GM18868 (cell line): ENCODE measurements around the gene RAB11FIP3.
"Not testable (repeated sequence)": the region's sequence is repeated elsewhere in the genome, so short reads cannot be mapped to it uniquely, and the experiment has no call there.

Experiments
- ATAC-seq: cut with Tn5 transposase; IDR thresholded peaks from one replicate; pipeline ENCODE4 v1.9.1; 2021; ENCODE audit warnings: mild to moderate bottlenecking, moderate library complexity; ENCODE audit not compliant: unreplicated experiment

Gene RAB11FIP3

DNA sequence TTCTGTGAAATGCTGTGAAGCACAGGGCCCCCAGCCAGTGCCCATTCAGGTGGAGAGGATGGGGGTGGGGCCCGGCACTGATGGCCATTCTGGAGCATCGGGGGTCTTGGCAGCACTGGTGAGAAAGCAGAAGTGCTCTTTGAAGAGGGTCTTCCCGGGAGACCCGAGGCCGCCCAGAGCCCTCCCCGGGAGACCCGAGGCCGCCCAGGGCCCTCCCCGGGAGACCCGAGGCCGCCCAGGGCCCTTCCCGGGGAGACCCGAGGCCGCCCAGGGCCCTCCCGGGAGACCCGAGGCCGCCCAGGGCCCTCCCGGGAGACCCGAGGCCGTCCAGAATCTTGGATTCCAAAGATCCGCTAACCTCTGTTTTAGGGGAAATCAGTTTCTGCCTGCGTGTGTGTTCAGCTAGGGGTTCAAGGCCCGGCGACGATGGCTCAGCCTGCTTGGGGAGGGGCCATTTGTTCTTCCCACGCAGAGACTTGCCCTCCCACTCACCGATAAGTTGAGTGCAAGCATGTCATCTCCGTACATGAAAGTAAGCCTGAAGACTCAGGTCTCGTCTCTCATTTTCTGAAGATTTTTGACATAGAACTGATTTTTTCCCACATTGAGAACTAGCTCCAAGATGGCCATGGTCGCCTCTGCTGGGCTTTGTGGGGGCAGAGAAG, 66.9 kb downstream of the RAB11FIP3 start:
- no peak for ATAC-seq

DNA sequence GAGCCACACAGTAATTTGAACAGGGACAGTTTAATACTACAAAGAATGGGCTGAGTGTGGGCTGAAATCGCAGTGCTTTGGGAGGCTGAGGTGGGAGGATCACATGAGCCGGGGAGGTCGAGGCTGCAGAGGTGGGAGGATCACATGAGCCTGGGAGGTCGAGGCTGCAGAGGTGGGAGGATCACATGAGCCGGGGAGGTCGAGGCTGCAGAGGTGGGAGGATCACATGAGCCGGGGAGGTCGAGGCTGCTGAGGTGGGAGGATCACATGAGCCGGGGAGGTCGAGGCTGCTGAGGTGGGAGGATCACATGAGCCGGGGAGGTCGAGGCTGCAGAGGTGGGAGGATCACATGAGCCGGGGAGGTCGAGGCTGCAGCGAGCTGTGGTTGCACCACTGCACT, 69.2 kb downstream of the RAB11FIP3 start:
- not testable (repeated sequence) for ATAC-seq

DNA sequence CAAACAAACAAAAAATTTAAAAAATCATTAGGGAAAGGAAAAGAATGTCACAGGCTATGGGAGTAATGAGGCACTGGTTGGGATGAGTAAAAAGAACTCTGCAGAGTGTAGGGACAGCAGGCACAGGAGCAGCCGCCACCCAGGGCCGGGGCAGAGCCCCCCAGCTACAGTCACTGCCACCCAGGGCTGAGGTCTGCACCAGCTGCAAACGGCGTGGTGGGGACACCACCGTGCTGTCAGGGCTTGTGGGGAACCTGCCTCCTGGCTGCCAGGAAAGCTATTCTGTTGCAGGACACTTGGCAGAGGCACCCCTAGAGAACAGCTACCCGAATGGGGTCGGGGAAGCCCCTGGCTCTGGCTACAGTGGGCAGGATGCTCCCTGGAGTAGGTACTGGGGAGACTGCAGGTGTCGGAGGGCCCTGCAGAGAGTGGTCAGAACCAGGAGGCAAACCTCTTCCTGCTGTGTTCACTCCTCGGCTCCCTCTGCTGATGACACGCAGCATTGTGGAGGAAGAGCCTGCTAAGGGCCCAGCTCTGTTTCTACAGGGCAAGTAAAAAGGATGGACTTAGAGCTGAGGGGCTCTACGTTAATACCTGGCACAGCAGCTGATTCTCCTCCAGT, 69.8 kb downstream of the RAB11FIP3 start:
- ATAC-seq = no peak

DNA sequence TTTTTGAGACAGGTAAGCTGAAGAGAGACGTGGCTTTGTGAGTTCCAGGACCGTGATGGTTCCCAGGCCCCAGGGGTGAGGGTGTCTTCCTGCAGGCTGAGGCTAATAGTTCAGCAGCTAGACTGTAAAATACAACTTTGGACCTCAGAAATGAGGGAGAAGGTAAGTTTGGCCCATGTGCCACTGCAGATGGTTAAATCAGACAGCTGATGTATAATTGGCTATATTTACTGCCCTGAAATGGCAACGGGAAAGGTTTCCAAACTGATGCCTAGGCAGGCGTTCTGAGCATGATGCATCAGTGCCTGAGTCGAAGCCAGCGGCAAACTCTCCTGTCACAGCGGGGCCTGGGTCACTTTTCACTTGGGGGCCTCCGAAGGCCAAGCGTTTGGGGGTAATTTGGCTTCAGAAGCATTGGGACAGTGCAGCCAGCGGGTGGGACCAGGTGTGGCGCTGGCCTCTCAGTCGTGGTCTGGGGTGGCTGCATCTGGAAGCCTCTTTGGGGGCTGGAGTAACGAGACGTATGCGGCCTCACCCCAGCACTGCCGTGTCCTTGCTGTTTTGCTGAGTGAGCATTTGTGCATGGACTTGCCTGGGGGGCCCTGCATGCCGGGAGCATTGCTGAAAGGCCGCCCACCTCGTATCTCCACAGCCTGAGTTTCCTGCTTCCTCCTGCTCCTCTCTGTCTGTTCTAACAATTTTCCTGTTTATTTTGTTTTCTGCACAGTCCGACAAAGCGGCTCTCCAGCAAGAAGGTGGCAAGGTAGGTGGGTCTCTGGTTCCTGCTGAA, 70.8 kb downstream of the RAB11FIP3 start:
- no peak for ATAC-seq

DNA sequence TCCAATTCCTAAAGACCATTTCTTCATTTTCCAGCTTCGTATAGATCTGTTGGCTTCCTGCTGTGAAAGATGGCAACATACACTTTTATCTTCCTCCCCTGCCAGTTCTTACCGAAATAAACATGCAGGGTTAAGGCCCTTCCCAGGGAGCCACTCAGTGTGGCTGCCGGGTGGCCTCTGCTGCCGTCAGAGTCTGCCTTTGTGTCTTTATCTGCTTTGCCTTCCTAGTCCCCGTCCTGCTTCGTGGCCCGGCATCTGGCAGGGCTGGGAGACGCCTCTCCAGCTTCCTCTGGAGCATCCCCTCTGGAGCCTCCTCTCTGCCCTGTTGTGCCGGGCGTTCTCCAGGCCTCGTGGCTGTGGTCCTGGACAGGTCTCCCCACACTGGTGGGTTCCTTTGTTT, 71.8 kb downstream of the RAB11FIP3 start:
- no peak for ATAC-seq

DNA sequence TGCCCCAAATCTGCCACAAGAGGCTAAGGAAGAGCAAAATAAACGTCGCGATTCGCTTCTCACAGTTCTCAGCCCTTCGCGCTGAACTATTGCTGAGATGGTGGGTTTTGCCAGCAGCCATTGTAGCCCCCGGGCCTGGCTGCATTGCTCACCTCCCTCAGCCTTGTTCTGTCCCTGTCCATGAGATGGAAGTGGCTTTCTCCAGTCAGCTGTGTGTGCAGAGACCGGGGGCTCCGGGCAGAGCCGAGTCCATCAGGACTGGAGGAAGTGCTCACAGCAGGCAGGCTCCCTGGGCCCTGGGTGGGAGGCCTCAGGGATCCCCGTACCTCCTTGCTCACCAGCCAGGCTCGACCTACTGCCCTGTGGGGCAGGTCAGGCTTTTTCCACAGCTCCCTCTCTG, 74.5 kb downstream of the RAB11FIP3 start:
- no peak for ATAC-seq

DNA sequence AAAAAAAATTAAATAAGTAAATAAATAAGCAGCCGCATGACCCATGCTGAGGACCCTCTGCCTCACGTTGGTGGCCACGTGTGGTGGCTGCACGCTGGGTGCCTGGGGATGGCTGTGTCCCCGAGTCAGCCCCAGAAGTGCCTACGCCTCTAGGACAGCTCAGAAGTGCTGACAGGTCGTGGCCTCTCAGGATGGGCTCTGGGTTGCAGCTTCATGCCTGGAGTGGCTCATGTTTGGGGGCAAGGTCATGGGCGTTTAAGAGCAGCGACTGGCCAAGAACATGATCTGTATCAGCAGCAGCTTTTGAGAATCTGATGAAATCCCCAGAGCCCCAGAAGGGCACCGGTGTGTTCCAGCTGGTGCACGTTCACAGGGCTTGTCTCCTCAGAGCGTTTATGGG, 75.3 kb downstream of the RAB11FIP3 start:
- ATAC-seq = no peak

DNA sequence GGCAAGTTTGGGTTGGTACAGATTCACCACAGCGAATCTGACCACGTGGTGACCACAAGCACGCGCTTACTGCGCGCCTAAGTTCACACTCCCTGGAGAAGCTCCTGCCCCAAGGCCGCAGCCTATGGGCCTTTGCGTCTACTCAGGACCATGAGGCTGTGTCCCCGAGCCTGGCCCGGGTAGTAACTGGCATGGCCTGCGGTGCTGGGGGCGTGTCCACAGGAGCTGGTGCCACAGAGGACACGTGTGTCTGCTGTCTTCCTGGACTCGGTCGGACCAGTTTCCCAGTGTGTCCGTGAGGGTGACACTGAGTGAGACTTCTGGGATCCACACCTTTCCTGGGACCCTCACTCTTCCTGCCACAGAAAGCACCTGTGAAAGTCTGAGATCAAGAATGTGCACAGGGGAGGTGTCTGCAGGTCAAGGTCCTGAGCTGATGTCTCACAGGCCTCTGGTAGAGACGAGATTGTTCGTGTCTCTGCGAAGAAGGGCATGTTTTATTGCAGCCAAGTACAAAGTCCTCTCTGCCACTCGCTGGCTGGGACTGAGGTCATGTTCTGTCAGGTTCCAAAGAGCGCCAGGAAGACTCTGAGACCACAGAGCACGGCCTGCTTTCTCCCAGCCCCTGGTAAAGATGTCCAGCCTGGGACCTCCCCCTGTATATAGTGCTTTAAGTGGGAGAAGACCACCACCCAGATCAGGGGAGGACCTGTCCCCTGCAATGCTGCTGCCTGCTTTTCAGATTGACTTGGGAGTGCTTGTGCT, 76.9 kb downstream of the RAB11FIP3 start:
- ATAC-seq = no peak

DNA sequence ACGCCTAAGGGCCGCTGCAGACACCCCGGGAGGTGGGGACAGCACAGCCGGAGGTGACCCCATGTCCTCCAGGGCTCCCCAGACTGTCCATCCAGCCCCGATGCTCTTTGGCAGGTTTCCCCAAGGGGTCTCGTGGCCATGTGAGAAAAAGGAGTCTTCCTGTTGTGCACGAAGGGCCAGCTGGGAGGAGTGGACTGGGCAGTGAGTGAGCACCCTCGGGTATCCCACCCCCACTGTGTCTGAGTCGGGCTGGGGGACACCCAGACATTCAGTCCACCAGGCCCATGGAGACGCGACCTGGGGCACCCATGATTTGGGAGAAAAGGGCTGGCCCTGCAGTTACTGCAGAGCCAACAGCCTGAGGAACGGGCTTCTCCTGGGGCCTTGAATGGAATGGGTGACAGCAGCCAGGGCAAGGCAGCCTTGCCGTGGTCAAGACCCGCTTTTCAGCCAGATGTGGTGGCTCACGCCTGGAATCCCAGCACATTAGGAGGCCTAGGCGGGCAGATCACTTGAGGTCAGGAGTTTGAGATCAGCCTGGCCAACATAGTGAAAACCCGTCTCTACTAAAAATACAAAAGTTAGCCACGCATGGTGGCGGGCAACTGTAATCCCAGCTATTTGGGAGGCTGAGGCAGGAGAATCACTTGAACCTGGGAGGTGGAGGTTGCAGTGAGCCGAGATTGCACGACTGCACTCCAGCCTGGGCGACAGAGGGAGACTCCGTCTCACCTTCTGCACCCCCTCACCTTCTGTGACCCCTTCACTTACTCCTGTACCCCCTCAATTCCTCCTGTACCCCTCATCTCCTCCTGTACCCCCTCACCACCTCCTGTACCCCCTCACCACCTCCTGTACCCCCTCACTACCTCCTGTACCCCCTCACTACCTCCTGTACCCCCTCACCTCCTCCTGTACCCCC, 78.0 kb downstream of the RAB11FIP3 start:
- no peak for ATAC-seq

DNA sequence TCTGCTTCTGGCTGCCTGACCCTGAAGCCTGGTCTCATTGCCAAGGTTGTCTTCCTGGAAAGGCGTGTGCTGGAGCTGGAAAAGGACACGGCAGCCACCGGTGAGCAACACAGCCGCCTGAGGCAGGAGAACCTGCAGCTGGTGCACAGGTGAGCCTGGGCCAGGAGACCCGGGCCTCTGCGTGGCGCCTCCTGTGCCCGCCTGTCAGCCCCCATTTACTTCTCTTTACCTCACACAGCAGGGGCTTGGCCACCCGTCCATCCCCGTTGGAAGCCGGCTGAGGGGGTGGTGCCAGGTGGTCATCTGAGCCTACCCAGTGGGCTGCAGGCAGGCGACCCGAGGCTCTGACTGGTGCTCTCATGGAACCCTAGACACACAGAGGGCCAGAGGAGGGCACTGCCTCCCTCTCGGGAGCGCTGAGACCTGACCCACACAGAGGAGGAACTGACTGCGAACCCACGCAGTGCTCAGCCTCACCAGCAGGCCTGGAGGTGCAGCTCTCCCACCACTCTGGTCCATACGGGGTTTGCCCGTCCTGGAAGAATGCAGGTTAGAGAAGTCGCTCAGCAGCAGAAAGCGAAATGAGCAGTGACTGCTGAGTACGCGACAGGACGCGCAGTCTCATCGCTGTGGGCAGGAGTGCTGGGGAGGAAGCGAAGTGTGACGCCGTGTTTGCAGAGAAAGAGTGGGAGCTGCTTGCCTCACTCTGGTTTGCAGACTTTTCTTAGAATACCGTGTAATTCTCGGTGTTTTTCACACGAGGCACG, 80.2 kb downstream of the RAB11FIP3 start:
- no peak for ATAC-seq

DNA sequence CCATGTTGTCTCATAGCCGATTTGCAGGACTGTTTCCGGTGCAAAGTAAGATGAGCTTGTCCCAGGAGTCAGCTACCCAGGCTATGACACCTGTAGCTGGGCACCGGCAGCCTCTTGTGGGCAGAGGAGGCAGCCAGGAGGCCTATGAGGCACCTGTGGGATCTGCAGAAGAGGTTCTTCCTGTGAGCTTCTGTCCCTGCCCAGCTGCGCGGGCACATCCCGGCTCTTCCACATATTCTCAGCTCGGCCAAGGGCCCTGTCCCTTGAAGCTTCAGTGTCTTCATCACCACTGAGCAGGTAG, 80.7 kb downstream of the RAB11FIP3 start:
- no peak for ATAC-seq

DNA sequence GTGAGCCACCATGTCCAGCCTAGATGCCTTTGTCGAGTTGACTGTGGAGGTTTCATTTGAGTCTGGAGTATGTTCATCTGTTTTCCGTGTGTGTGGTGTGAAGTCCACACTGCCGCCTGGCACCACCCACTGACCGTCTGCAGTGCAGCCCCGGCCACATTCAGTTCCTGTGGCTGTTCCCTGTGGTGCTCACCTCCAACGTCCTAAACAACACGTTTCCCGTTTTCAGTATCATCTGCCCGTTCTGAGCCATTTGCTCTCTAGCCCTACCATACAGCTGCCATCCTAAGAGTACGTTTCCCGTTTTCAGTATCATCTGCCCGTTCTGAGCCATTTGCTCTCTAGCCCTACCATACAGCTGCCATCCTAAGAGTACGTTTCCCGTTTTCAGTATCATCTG, 82.1 kb downstream of the RAB11FIP3 start:
- not testable (repeated sequence) for ATAC-seq

DNA sequence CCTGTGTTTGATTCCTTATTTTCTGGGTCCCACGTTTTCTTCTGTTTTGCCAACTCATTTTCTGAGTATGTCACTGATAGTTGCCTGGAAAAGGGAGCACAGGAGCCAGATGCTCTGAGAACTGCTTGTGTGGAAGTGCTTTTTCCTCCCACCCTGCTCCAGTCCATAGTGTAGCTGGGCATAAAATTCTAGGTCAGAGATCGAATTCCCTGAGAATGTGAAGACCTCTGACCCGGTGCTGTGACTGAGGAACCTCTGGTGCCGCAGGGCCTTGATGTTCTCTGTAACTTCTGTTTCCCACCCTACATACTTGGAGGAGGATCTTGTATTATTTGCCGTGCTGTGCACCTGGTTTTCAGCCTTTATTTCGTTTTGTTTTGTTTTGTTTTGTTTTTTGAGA, 82.5 kb downstream of the RAB11FIP3 start:
- no peak for ATAC-seq

DNA sequence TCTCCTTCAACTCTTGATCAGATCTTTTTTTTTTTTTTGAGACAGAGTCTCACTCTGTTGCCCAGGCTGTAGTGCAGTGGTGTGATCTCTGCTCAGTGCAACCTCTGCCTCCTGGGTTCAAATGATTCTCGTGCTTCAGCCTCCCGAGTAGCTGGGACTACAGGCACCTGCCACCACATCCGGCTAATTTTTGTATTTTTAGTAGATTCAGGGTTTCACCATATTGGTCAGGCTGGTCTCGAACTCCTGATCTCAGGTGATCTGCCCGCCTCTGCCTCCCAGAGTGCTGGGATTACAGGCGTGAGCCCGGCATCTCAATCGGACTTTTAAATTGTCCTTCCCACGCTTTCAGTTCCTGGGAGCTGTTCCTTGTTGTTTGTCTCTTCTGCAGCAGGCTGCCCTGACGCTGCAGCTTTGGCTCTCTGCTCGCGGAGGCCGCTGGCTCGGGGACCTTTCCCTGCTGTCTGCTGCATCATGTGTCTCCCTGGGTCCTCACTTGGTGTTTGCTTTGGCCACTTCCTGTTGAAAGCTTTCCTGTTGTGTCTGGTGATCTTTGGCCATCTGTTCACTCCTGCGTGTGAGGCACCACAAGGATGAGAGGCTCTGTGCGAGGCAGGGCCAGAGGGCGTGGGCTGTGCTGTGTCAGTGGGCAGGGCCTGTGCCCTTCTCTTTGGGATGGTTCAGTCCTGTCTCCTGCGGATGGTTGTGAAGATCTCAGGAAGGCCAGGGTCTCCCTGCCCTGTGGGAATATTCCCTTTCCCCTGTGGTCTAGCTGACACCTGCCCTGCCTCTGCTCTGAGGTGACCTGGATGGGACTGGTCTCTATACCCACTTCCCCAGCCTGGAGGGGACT, 83.7 kb downstream of the RAB11FIP3 start:
- no peak for ATAC-seq

DNA sequence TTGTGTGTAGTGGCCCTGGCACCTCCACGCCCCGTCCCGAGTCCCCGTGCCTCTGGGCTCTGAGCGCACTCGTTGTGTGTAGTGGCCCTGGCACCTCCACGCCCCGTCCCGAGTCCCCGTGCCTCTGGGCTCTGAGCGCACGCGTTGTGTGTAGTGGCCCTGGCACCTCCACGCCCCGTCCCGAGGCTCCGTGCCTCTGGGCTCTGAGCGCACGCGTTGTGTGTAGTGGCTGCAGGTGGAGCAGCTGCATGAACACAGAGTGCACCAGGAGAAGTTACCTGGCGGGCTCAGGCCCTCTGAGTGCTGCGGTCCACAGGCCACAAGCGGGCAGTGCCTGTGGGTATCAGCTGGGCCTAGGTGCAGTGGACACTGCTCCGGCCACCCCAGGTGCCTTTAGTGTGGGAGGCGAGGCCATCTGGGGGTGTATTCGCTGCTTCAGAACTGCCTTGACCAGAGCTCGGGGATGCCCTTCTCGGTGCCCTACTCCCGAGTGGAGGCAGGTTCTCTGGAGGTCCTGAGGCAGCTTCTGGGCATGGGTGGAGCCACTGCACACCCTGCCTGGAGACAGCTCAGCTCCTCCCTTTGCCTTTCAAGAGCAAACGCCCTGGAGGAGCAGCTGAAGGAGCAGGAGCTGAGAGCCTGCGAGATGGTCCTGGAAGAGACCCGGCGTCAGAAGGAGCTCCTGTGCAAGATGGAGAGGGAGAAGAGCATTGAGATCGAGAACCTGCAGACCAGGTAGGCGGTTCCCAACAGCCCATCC, 84.8 kb downstream of the RAB11FIP3 start:
- ATAC-seq = no peak

DNA sequence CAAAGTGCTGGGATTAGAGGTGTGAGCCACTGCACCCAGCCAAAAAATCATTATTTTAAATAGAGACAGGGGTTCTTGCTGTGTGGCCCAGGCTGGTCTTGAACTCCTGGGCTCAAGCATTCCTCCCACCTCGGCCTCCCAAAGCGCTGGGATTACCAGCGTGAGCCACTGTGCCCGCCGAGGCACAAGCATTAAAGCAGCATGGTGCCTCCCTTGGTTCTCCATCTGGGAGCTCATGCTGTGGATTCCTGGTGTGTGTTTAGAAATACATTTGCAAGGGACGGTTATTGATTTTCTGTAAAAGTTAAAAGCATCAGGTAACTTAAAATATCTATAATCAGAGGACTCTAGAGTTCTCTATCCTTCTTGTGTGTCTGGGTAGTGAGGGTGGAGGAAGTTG, 87.4 kb downstream of the RAB11FIP3 start:
- no peak for ATAC-seq

DNA sequence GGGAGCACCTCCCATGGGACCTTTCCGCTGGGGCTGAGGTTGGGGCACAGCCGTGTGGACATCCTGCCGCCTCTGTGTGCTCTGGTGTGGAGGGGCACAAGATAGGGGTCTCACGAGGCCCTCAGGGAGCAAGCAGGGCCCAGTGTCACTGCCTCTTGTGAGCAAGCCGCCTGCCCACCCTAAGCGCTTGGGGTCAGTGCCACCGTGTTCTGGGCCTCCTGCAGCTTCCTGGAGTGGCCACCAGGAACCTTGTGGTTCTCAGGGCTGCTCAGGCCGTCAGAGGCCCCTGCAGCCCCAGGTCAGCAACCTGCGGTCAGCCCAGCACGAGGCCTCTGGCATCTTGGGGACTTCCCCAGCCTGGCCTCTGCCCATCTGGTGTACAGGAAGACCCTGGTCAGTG, 88.5 kb downstream of the RAB11FIP3 start:
- ATAC-seq = no peak
